HepG2 (cell line): ENCODE measurements around the gene NAP1L4. TPM values are rescaled to one million over a fixed set of nuclear protein-coding genes. Genes with fewer than 3 reads are reported as not detected.

Experiments used
- AKNA ChIP-seq: sonication (generic); formaldehyde crosslinking; IDR thresholded peaks from 2 replicates; pipeline ENCODE4 v1.4.0; 2020; ENCODE audit warnings: missing genetic modification reagents, borderline replicate concordance
- DPF2 ChIP-seq: sonication (generic); formaldehyde crosslinking; IDR thresholded peaks from 2 replicates; pipeline ENCODE4 v1.4.0; 2020; ENCODE audit warnings: mild to moderate bottlenecking, low read depth, missing genetic modification reagents, borderline replicate concordance
- GFI1 ChIP-seq: sonication (generic); formaldehyde crosslinking; IDR thresholded peaks from 2 replicates; pipeline ENCODE4 v1.5.0; 2020; ENCODE audit warnings: missing genetic modification reagents, mild to moderate bottlenecking, borderline replicate concordance
- GMEB2 ChIP-seq: IDR thresholded peaks from 2 replicates; pipeline ENCODE4 v1.6.1; 2016; ENCODE audit warnings: missing biosample characterization, missing genetic modification reagents, low read depth
- HCFC1 ChIP-seq: fragments of 150-350 bp; IDR thresholded peaks from 2 replicates; pipeline ENCODE4 v1.6.1; 2014; ENCODE audit warnings: low read depth, low read length
- HIC2 ChIP-seq: sonication (generic); formaldehyde crosslinking; IDR thresholded peaks from 2 replicates; pipeline ENCODE4 v1.9.0; 2022; ENCODE audit warnings: low read depth, missing genetic modification reagents
- MAFG ChIP-seq: sonication (generic); formaldehyde crosslinking; IDR thresholded peaks from 2 replicates; pipeline ENCODE4 v1.5.1; 2020; ENCODE audit warnings: mild to moderate bottlenecking, missing genetic modification reagents
- SKI ChIP-seq: fragments of 450-650 bp; IDR thresholded peaks from one replicate; pipeline ENCODE4 v1.6.1; 2018; ENCODE audit warnings: mild to moderate bottlenecking; ENCODE audit not compliant: partially characterized antibody
- TOPORS ChIP-seq: sonication (generic); formaldehyde crosslinking; IDR thresholded peaks from 2 replicates; pipeline ENCODE4 v1.8.0; 2023; ENCODE audit warnings: mild to moderate bottlenecking, missing genetic modification reagents
- ZBTB42 ChIP-seq: sonication (generic); formaldehyde crosslinking; IDR thresholded peaks from 2 replicates; pipeline ENCODE4 v1.5.0; 2020; ENCODE audit warnings: mild to moderate bottlenecking, missing genetic modification reagents
- ZNF121 ChIP-seq: sonication (generic); formaldehyde crosslinking; IDR thresholded peaks from 2 replicates; pipeline ENCODE4 v1.5.0; 2020; ENCODE audit warnings: mild to moderate bottlenecking, missing genetic modification reagents
- ZNF382 ChIP-seq: sonication (generic); formaldehyde crosslinking; IDR thresholded peaks from 2 replicates; pipeline ENCODE4 v1.5.0; 2020; ENCODE audit warnings: missing genetic modification reagents, mild to moderate bottlenecking, borderline replicate concordance
- ZNF451 ChIP-seq: sonication (generic); formaldehyde crosslinking; IDR thresholded peaks from 2 replicates; pipeline ENCODE4 v1.5.0; 2020; ENCODE audit warnings: mild to moderate bottlenecking, missing genetic modification reagents
- polyA plus RNA-seq, 8 experiments: library from polyadenylated mRNA; depleted of rRNA in 3 of 8; stranded (reverse) in 7 of 8; unstranded in 1 of 8; fragments of >200 nt; fragmentation: Illumina TruSeq in 4 of 8; extraction: Trizol in 4 of 8; gene quantifications; 2 replicates each; pipeline versions ENCODE4 v1.2.1 to v1.2.3, GENCODE V29; 2011 to 2016; ENCODE audit warnings: low read depth in 4 of 8, missing spikeins in 1 of 8, mixed read lengths in 1 of 8; ENCODE audit not compliant: insufficient read depth in 1 of 8
- total RNA-seq, 5 experiments: library from RNA; depleted of rRNA; stranded (reverse); fragments of >200 nt; fragmentation: Illumina TruSeq; extraction: Trizol; gene quantifications; 2 replicates each; pipeline ENCODE4 v1.2.3, GENCODE V29; 2016; ENCODE audit warnings: low read depth in 1 of 5
- TF ChIP-seq, protein P1 (sequence below): sonication (generic); formaldehyde crosslinking; IDR thresholded peaks from 2 replicates; pipeline ENCODE4 v1.4.0; 2020; ENCODE audit warnings: missing genetic modification reagents, borderline replicate concordance

NAP1L4 gene
- total and polyA plus RNA-seq, 2 of the 13 experiments (the other 11 are each of a cell fraction or from before 2014, with no cell fraction given) = 64.0 to 186 TPM

DNA sequence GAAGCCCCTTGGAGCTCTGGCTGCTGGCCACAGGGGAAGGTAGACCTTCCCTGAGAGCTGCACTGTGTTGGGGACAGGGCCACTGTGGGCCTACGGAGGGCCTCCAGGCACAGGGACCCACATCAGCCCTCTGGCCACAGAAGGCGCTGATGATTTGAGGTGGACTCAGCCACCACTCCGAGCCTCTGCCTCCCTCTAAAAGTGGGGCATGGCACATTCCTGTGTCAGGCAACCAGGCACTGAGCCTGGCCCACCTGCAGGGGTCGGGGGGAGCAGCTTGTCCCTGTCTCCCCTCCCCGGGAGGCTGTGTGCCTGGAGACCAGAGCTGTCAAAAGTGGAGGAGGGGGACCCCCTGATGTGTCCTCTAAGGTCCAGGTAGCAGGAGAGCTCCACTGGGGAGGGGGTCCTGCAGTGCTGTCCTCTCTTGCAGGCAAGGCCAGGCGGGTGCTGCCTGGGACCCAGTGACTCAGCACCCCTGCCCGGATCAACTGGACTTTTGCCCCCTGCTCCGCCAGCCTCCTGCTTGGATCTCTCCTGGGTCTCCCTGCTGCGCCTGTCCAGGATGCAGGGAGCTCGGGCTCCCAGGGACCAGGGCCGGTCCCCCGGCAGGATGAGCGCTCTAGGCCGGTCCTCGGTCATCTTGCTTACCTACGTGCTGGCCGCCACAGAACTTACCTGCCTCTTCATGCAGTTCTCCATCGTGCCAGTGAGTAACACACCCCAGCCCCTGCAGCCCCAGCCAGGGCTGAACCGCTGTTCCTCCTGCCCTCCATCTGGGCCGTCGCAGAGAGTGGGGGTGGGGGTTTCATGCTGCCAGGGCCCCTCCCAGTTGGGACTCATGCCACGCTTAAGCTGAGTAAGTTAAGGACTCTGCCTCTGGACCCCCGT, 89.1 kb downstream of the NAP1L4 start (continued):
- TF ChIP-seq GMEB2 (no peak), ZNF121 (peak; percentile 96), DPF2 (peak; percentile 53; the same call in 1 of the 2 replicates), ZNF382 (CRISPR knock-in tag) (no peak), GFI1 (no peak), MAFG (CRISPR knock-in tag) (peak; percentile 71), AKNA (no peak), HCFC1 (no peak), HIC2 (CRISPR knock-in tag) (peak; percentile 10; the same call in 1 of the 2 replicates), ZNF451 (CRISPR knock-in tag) (no peak), ZBTB42 (CRISPR knock-in tag) (0 out of 2 replicates have a peak, but pooled peaks have one; percentile 48), TOPORS (CRISPR knock-in tag) (no peak), SKI (peak; percentile 43)
- TF ChIP-seq, protein P1, sequence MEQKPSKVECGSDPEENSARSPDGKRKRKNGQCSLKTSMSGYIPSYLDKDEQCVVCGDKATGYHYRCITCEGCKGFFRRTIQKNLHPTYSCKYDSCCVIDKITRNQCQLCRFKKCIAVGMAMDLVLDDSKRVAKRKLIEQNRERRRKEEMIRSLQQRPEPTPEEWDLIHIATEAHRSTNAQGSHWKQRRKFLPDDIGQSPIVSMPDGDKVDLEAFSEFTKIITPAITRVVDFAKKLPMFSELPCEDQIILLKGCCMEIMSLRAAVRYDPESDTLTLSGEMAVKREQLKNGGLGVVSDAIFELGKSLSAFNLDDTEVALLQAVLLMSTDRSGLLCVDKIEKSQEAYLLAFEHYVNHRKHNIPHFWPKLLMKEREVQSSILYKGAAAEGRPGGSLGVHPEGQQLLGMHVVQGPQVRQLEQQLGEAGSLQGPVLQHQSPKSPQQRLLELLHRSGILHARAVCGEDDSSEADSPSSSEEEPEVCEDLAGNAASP (CRISPR knock-in tag) = no peak
